ENCODE data around the gene SHLD3.

DNA sequence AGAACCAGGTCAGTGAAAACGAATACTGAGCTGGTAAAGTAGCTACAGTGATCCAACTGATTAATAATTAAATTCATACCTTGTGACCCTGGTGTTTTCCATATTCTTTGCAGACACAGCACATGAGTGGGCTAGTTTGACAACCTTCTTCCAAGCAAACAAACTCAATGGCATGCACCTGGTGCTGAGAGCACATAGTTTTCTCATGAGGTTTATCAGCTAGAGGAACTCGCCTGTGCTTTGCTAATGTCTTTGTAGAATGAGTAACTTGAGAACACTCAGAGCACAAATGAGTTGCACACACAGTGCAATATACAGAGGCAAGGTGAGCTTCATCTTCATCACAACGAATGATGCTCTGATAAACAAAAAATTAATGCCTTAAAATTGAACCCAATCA is 13.3 kb upstream of the SHLD3 start:
- TF ChIP-seq EZH2 (IDR thresholded peaks at IDR 0.05; ENCODE audit: borderline replicate concordance, low read depth, low read length, poor library complexity, severe bottlenecking) (no peak), CTCF (conservative IDR thresholded peaks at IDR 0.05; ENCODE audit: low read depth, low read length) (no peak)
